Measurements from ENCODE around the gene STAC. TPM values are rescaled to one million over a fixed set of nuclear protein-coding genes. Genes with fewer than 3 reads are reported as not detected.

The STAC gene
- total and polyA plus RNA-seq, 9 of the 15 experiments (the other 6 are each of a cell fraction or from before 2014, with no cell fraction given) = 0.11 TPM; not detected in 8

DNA sequence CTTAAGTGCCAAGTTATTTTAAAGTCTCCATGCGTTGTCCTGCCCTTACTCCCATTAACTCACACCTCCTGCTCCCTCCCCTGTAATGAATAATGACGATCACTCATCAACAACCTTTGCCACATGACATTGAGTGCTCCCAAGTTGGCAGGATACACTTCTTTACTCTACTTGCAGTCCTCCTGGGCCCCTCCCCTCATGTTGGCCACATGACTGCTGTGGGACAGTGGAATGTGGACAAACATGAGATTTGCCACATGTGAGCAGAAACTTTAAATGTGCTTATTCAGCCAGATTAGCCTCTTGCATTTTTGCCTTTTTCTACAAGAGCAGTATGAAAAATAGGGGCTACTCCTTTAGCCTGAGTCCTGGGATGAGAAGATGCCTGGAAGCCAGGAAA, 216.1 kb downstream of the STAC start:
- POLR2A ChIA-PET = interaction anchor here (0.7 kb wide), 1 partner anchor 597 kb away, joined by 3 read pairs; no protein-coding TSS in a partner anchor
- DNase-seq (ENCODE audit: extremely low read depth in 1 of 4, low spot score in 3 of 4) (no peak), FAIRE-seq (no peak), ATAC-seq (no peak)
- Histone ChIP-seq H3K9me3 (replicated peaks; ENCODE audit: control insufficient read depth, insufficient read depth, low read depth, low read length) (no peaks in the 10 kb centered on the region), H3K9me1 (ENCODE audit: control insufficient read depth, insufficient read depth, low read length) (no peaks in the 10 kb centered on the region), H3K9ac (ENCODE audit: insufficient read depth in 1 of 2, low read depth in 2 of 2, low read length in 2 of 2) (no peak overlapping the region), H3K79me2 (ENCODE audit: control insufficient read depth, insufficient read depth, low read length) (no peaks in the 10 kb centered on the region), H3K27ac (ENCODE audit: extremely low read depth, low read depth, low read length) (no peak overlapping the region), H2AFZ (ENCODE audit: low read depth, low read length) (no peak overlapping the region), H3K4me1 (replicated peaks in 1 of 2; ENCODE audit: control insufficient read depth in 2 of 2, insufficient read depth in 2 of 2, low read length in 2 of 2) (no peaks in the 10 kb centered on the region), H3K4me2 (ENCODE audit: insufficient read depth, low read length) (no peak overlapping the region), H4K20me1 (replicated peaks; ENCODE audit: control insufficient read depth, insufficient read depth, low read length) (no peaks in the 10 kb centered on the region), H3K36me3 (ENCODE audit: control insufficient read depth, insufficient read depth, low read length) (no peaks in the 10 kb centered on the region), H3K27me3 (ENCODE audit: control insufficient read depth in 2 of 2, insufficient read depth in 2 of 2, low read length in 2 of 2) (no peaks in the 10 kb centered on the region), H3K4me3 (no peak overlapping the region)
- intact Hi-C loops (cut with micrococcal nuclease) (no loop called here), in situ Hi-C loops (cut with MboI) (no loop called here)
- BruUV-seq (replicated peaks) = no TSS peak
- CTCF ChIA-PET (ENCODE audit: low intra/inter-chr PET ratio) = no interaction called here
- 0% methylated on average over 2 of the region's 2 CpGs for WGBS (ENCODE audit: insufficient coverage, low coverage, missing lambda C conversion rate)
- TF ChIP-seq ZNF124 (CRISPR knock-in tag; IDR thresholded peaks at IDR 0.05) = no peak
- no peak for TF ChIP-seq HDAC8 (tag; IDR thresholded peaks at IDR 0.05)
- no peak for TF ChIP-seq MBD2 (IDR thresholded peaks at IDR 0.05; ENCODE audit: borderline replicate concordance, low read depth)
- TF ChIP-seq, protein P1, sequence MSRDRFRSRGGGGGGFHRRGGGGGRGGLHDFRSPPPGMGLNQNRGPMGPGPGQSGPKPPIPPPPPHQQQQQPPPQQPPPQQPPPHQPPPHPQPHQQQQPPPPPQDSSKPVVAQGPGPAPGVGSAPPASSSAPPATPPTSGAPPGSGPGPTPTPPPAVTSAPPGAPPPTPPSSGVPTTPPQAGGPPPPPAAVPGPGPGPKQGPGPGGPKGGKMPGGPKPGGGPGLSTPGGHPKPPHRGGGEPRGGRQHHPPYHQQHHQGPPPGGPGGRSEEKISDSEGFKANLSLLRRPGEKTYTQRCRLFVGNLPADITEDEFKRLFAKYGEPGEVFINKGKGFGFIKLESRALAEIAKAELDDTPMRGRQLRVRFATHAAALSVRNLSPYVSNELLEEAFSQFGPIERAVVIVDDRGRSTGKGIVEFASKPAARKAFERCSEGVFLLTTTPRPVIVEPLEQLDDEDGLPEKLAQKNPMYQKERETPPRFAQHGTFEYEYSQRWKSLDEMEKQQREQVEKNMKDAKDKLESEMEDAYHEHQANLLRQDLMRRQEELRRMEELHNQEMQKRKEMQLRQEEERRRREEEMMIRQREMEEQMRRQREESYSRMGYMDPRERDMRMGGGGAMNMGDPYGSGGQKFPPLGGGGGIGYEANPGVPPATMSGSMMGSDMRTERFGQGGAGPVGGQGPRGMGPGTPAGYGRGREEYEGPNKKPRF (IDR thresholded peaks at IDR 0.05; ENCODE audit: low read depth, low read length) = no peak
- TF ChIP-seq COPS2 (conservative IDR thresholded peaks at IDR 0.05) = no peak
- TF ChIP-seq FOXM1 (IDR thresholded peaks at IDR 0.05; ENCODE audit: low read depth) = no peak
- TF ChIP-seq FOXM1 (CRISPR knock-in tag; IDR thresholded peaks at IDR 0.05; ENCODE audit: low read depth) = no peak
- TF ChIP-seq, protein P2, sequence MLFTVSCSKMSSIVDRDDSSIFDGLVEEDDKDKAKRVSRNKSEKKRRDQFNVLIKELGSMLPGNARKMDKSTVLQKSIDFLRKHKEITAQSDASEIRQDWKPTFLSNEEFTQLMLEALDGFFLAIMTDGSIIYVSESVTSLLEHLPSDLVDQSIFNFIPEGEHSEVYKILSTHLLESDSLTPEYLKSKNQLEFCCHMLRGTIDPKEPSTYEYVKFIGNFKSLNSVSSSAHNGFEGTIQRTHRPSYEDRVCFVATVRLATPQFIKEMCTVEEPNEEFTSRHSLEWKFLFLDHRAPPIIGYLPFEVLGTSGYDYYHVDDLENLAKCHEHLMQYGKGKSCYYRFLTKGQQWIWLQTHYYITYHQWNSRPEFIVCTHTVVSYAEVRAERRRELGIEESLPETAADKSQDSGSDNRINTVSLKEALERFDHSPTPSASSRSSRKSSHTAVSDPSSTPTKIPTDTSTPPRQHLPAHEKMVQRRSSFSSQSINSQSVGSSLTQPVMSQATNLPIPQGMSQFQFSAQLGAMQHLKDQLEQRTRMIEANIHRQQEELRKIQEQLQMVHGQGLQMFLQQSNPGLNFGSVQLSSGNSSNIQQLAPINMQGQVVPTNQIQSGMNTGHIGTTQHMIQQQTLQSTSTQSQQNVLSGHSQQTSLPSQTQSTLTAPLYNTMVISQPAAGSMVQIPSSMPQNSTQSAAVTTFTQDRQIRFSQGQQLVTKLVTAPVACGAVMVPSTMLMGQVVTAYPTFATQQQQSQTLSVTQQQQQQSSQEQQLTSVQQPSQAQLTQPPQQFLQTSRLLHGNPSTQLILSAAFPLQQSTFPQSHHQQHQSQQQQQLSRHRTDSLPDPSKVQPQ (CRISPR knock-in tag; IDR thresholded peaks at IDR 0.05; ENCODE audit: borderline replicate concordance) = no peak
- TF ChIP-seq CHD2 (IDR thresholded peaks at IDR 0.05; ENCODE audit: low read depth, low read length) = no peak
- no peak for TF ChIP-seq BDP1 (IDR thresholded peaks at IDR 0.05; ENCODE audit: insufficient read depth, insufficient read length)
- no peak for TF ChIP-seq MED1 (CRISPR knock-in tag; IDR thresholded peaks at IDR 0.05; ENCODE audit: borderline replicate concordance)
- TF ChIP-seq, protein P3, sequence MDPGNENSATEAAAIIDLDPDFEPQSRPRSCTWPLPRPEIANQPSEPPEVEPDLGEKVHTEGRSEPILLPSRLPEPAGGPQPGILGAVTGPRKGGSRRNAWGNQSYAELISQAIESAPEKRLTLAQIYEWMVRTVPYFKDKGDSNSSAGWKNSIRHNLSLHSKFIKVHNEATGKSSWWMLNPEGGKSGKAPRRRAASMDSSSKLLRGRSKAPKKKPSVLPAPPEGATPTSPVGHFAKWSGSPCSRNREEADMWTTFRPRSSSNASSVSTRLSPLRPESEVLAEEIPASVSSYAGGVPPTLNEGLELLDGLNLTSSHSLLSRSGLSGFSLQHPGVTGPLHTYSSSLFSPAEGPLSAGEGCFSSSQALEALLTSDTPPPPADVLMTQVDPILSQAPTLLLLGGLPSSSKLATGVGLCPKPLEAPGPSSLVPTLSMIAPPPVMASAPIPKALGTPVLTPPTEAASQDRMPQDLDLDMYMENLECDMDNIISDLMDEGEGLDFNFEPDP (CRISPR knock-in tag; IDR thresholded peaks at IDR 0.05) = no peak
- no peak for TF ChIP-seq ZNF76 (CRISPR knock-in tag; IDR thresholded peaks at IDR 0.05; ENCODE audit: borderline replicate concordance)
- TF ChIP-seq ELF2 (CRISPR knock-in tag; IDR thresholded peaks at IDR 0.05) = no peak
- no peak for TF ChIP-seq ZSCAN29 (IDR thresholded peaks at IDR 0.05)
- no peak for TF ChIP-seq POLR2AphosphoS5 (IDR thresholded peaks at IDR 0.05; ENCODE audit: control insufficient read depth, insufficient read depth, low read depth, low read length)

All from K562 (cell line).